ENCODE measurements around the gene UPF3A.

DNA sequence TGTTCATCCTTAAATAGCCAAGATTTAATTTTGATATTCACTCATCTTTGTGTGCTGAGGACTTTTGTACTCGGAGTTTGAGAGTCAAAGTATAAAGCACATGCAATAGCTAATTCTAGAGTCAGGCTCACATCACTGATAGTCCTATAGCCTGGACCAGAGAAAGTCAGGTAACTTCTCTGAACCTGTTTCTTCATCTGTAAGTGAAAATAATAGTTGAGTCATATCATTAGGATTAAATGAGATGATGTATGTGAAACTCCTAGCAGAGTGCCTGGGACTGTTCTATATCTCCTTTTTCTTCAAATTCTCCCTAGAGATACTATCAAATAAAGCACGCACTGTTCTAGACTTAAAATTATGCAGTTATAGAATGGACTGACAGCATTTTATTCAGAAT lies 41.9 kb downstream of the UPF3A start:
- no peak for TF ChIP-seq POLR2A (IDR thresholded peaks at IDR 0.05; ENCODE audit: low read length)
- TF ChIP-seq GATA1 (IDR thresholded peaks at IDR 0.05; ENCODE audit: low read depth, low read length), result no peak
